ENCODE measurements around the gene SEMA3F. TPM values are rescaled to one million over a fixed set of nuclear protein-coding genes. Genes with fewer than 3 reads are reported as not detected.
"Not testable (repeated sequence)": the region's sequence is repeated elsewhere in the genome, so short reads cannot be mapped to it uniquely, and the experiment has no call there.

SEMA3F gene
- total RNA-seq, 2 donors from 2014 or later = 1.5 TPM; not detected in 1

DNA sequence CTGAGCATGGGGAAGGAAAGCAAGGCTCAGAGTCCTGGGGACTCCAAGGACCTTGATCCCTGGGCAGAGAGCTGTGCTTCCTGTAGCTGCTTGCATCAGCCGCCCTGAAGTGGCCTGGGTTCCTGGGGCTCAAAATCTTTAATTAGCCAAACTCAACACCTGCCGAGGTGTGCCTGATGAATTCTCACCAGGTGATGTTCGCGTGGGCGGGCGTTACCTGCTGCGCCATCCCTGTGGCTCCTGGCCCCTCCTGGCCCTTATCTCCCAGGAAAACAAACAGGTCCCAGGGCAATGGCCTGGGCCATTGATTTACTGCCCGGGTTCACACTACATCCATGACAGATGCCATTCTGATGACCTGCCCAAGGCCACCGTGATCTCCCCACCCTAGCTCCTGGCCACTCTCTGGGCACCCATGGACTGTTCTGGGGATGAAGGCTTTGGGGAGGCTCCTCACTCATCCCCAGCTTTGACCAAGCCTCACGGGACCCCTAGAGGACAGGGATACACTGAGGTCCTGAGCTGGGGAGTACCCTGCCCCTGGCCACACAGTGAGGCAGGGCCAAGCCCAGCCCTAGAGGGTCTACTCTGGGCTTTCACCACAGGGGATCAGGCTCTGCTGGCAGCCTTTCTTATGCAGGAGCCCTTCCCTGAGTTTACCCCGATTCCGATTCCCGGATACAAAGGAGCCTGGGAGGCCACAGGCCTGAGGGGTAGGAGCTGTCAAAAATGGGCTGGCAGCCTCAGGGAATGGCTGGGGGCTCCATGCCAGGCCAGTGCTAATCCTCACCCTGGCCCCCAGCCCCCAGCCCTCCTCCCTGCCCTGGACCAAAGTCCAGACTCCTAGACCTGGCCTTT lies 55.6 kb downstream of the SEMA3F start:
- ATAC-seq (replicated peaks) = no peak
- Mint-ChIP-seq H3K27me3 (peaks cover 4% of the 10 kb centered on the region), H3K4me1 (no peaks in the 10 kb centered on the region), H3K36me3 (ENCODE audit: low read depth) (no peaks in the 10 kb centered on the region), H3K9me3 (no peaks in the 10 kb centered on the region), H3K4me3 (no peak overlapping the region), H3K27ac (no peak overlapping the region)

DNA sequence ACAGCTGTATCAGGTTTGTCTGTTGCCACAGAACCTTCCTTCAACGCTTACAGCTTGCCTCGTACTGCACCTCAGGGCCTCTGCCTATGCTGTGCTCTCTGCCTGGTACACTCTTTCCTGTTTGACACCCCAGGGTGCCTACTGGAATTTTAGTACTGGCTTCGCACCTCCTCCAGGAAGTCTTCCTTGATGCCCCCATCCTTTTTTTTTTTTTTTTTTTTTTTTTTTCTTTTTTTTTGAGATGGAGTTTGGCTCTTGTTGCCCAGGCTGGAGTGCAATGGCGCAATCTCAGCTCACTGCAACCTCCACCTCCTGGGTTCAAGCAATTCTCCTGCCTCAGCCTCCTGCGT lies 56.2 kb downstream of the SEMA3F start:
- not testable (repeated sequence) for H3K27ac Mint-ChIP-seq; ATAC-seq (replicated peaks); H3K4me3 Mint-ChIP-seq; H3K36me3 Mint-ChIP-seq (ENCODE audit: low read depth); H3K9me3 Mint-ChIP-seq; H3K4me1 Mint-ChIP-seq; H3K27me3 Mint-ChIP-seq

DNA sequence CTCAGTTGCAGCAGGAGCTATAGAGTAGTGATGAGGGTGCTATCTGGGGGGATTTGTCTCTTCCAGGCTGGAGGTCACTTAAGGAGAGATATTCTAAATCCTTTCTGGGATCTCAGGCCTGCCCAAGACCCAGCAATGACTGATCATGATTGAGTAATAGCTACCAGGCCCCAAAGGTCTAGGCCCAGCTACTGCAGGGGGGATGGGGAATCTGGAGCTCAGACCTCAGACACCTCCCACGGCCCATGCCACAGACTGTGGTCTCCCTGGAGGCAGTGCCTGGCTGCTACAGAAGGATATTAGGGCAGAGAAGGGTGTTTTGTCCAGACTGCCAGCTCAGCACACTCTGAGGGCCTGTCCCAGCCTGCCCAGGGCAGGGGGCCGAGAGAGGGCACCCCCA lies 56.8 kb downstream of the SEMA3F start:
- ATAC-seq (replicated peaks) = peak; percentile 52
- Mint-ChIP-seq H3K4me3 (no peak overlapping the region), H3K27me3 (peaks cover 4% of the 10 kb centered on the region), H3K4me1 (no peaks in the 10 kb centered on the region), H3K36me3 (ENCODE audit: low read depth) (no peaks in the 10 kb centered on the region), H3K27ac (peak overlapping the region; percentile 22), H3K9me3 (no peaks in the 10 kb centered on the region)

DNA sequence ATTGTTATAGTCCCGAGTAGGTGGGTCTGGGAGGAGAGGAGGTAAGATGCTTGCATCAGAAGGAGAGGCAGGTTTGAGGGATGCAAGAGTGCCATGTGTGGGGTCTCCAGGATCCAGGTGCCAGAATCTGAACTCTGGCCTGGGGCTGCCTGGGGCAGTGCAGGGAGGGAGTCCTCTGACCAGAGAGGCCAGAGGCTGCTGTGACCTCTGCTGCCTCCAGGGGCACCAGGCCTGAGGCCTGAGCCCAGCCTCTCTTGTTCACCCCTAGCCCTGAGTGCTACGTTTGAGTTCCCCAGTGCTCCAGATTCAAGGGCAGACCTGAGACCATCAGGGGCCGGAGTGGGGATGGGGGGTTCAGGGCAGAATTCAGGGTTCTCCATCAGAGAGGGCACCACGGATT lies 57.4 kb downstream of the SEMA3F start:
- Mint-ChIP-seq H3K27ac (no peak overlapping the region), H3K4me1 (no peaks in the 10 kb centered on the region), H3K9me3 (no peaks in the 10 kb centered on the region), H3K36me3 (ENCODE audit: low read depth) (no peaks in the 10 kb centered on the region), H3K27me3 (peaks cover 4% of the 10 kb centered on the region), H3K4me3 (no peak overlapping the region)
- peak; percentile 16 for ATAC-seq (replicated peaks)

GRCh38 chr3:50212971-50213370 lies 57.8 kb downstream of the SEMA3F start:
- H3K4me3 Mint-ChIP-seq = no peak overlapping the region
- no peak for ATAC-seq (replicated peaks)
- H3K36me3 Mint-ChIP-seq (ENCODE audit: low read depth) = no peaks in the 10 kb centered on the region
- peaks cover 4% of the 10 kb centered on the region for H3K27me3 Mint-ChIP-seq
- H3K4me1 Mint-ChIP-seq = no peaks in the 10 kb centered on the region
- no peaks in the 10 kb centered on the region for H3K9me3 Mint-ChIP-seq
- H3K27ac Mint-ChIP-seq = no peak overlapping the region

- ATAC-seq (replicated peaks) = no peak
- H3K9me3 Mint-ChIP-seq = no peaks in the 10 kb centered on the region
- H3K36me3 Mint-ChIP-seq (ENCODE audit: low read depth) = no peaks in the 10 kb centered on the region
- no peak overlapping the region for H3K27ac Mint-ChIP-seq
- no peaks in the 10 kb centered on the region for H3K4me1 Mint-ChIP-seq
- H3K4me3 Mint-ChIP-seq = no peak overlapping the region
- H3K27me3 Mint-ChIP-seq = peaks cover 4% of the 10 kb centered on the region
Observed at GRCh38 chr3:50213373-50213772, 58.2 kb downstream of the SEMA3F start.

DNA sequence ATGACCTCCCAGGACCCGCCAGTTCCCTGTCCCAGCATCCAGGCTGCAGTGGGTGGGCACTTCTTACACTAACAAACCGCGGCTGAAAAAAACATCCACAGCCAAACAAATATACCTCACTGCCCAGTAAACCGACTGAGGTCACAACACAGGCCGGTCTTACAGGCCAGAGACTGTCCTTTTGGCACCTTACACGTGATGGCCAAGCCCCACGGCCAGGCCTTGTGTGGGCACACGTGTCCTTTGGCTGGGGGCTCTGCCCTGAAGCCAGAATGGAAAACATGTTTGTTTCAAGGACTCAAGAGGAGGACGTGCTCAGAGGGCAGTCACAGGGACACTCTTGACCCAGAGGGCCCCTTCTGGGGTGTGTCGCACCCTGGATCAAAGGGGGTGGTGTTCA lies 59.7 kb downstream of the SEMA3F start:
- Mint-ChIP-seq H3K27ac (no peak overlapping the region), H3K4me1 (no peaks in the 10 kb centered on the region), H3K9me3 (no peaks in the 10 kb centered on the region), H3K27me3 (no peaks in the 10 kb centered on the region), H3K36me3 (ENCODE audit: low read depth) (no peaks in the 10 kb centered on the region), H3K4me3 (no peak overlapping the region)
- ATAC-seq (replicated peaks) = no peak

DNA sequence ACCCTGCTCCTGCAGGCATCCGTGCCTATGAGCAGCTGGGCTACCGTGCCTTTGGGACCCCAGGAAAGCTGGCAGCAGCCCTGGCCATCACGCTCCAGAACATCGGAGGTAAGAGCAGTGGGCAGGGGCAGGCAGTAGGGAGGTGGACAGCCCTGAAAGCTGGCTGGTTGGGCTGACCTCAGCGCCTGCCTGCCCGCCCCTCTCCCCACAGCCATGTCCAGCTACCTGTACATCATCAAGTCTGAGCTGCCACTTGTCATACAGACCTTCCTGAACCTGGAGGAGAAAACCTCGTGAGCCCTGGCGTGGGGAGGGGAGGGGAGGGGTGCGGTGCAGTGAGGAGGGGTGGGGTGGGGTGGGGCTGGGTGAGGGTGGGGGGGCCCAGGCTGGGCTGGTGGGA lies 60.4 kb downstream of the SEMA3F start:
- H3K27me3 Mint-ChIP-seq = no peaks in the 10 kb centered on the region
- H3K4me1 Mint-ChIP-seq = no peaks in the 10 kb centered on the region
- no peaks in the 10 kb centered on the region for H3K36me3 Mint-ChIP-seq (ENCODE audit: low read depth)
- H3K4me3 Mint-ChIP-seq = no peak overlapping the region
- no peaks in the 10 kb centered on the region for H3K9me3 Mint-ChIP-seq
- no peak overlapping the region for H3K27ac Mint-ChIP-seq
- ATAC-seq (replicated peaks) = no peak

DNA sequence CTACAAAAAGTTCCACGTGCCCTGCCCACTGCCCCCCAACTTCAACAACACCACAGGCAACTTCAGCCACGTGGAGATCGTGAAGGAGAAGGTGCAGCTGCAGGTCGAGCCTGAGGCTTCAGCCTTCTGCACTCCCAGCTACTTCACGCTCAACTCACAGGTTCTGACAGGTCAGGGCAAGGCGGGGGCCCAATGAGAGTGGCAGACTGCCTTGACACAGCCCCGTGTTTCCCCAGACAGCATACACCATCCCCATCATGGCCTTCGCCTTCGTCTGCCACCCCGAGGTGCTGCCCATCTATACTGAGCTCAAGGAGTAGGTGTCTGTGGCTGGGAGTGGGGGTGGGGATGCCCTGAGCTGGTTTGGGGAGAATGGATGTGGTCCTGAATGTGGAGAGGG lies 62.6 kb downstream of the SEMA3F start:
- ATAC-seq (replicated peaks) = no peak
- H3K27me3 Mint-ChIP-seq = no peaks in the 10 kb centered on the region
- H3K9me3 Mint-ChIP-seq = no peaks in the 10 kb centered on the region
- no peaks in the 10 kb centered on the region for H3K4me1 Mint-ChIP-seq
- H3K27ac Mint-ChIP-seq = no peak overlapping the region
- H3K36me3 Mint-ChIP-seq (ENCODE audit: low read depth) = no peaks in the 10 kb centered on the region
- H3K4me3 Mint-ChIP-seq = no peak overlapping the region

- no peaks in the 10 kb centered on the region for H3K36me3 Mint-ChIP-seq (ENCODE audit: low read depth)
- ATAC-seq (replicated peaks) = no peak
- no peak overlapping the region for H3K27ac Mint-ChIP-seq
- H3K4me1 Mint-ChIP-seq = no peaks in the 10 kb centered on the region
- H3K9me3 Mint-ChIP-seq = no peaks in the 10 kb centered on the region
- H3K27me3 Mint-ChIP-seq = no peaks in the 10 kb centered on the region
- H3K4me3 Mint-ChIP-seq = no peak overlapping the region
Observed at GRCh38 chr3:50218448-50218847, 63.3 kb downstream of the SEMA3F start.

DNA sequence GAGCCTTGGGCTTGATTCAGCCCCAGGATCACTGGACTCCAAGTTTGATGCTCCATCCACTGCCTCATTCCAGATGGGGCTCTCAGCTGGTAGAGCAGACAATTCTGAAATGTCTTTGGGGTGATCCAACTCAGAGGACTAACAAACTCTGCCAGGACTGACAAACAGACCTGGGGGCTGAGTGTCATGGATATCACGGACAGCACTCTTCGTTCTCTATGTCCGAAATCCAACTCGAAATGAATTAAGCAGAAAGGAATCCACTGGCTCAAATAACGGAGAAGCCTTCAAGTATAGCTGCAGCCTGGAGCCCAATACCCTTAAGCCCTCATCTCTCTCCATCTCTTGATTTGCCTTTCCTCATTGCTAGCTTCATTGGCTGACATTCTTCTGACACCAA lies 64.2 kb downstream of the SEMA3F start:
- no peaks in the 10 kb centered on the region for H3K27me3 Mint-ChIP-seq
- no peaks in the 10 kb centered on the region for H3K4me1 Mint-ChIP-seq
- no peak overlapping the region for H3K4me3 Mint-ChIP-seq
- H3K27ac Mint-ChIP-seq = no peak overlapping the region
- ATAC-seq (replicated peaks) = no peak
- H3K36me3 Mint-ChIP-seq (ENCODE audit: low read depth) = no peaks in the 10 kb centered on the region
- no peaks in the 10 kb centered on the region for H3K9me3 Mint-ChIP-seq

DNA sequence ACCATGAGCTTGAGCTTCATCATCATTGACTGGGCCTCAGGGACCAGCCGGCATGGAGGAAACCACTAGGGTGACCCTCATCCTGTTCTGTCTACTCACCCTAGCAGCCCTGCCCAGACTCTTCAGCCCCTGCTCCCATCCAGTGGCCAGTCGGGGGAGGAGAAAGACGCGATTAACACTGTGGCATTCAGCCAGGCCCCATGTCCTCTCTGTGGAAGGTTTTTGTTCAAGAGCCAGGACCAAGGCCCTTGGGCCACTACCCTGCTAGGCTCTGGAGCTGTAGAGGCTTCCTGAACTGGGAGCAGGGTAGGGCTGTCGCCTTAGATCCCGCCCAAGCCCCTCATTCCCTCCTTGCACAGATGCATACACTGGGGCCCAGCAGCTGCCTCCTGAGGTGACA lies 65.0 kb downstream of the SEMA3F start:
- peaks cover 4% of the 10 kb centered on the region for H3K4me1 Mint-ChIP-seq
- H3K27ac Mint-ChIP-seq = no peak overlapping the region
- H3K9me3 Mint-ChIP-seq = no peaks in the 10 kb centered on the region
- ATAC-seq (replicated peaks) = no peak
- H3K4me3 Mint-ChIP-seq = no peak overlapping the region
- H3K27me3 Mint-ChIP-seq = no peaks in the 10 kb centered on the region
- H3K36me3 Mint-ChIP-seq (ENCODE audit: low read depth) = no peaks in the 10 kb centered on the region

DNA sequence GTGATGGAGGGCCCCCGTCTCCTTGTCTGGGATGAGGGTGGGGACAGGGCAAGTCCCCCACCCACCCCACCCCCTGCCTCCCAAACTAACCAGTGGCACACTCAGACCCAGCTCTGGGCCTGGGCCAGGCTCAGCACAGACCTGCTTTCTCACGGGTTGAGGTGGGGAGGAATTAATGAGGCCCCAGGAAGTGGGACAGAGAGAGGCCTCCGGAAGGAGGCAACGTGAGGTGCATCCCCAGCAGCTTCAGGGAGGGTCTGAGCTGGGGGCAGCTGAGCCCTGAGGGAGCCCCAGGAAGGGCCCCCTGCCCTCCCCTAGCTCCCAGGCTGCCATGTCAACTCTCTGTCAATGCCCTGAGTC lies 65.9 kb downstream of the SEMA3F start:
- Mint-ChIP-seq H3K4me3 (no peak overlapping the region), H3K36me3 (ENCODE audit: low read depth) (no peaks in the 10 kb centered on the region), H3K27ac (peak overlapping the region; percentile 65), H3K9me3 (no peaks in the 10 kb centered on the region), H3K4me1 (peaks cover 6% of the 10 kb centered on the region), H3K27me3 (no peaks in the 10 kb centered on the region)
- peak; percentile 30 for ATAC-seq (replicated peaks)

DNA sequence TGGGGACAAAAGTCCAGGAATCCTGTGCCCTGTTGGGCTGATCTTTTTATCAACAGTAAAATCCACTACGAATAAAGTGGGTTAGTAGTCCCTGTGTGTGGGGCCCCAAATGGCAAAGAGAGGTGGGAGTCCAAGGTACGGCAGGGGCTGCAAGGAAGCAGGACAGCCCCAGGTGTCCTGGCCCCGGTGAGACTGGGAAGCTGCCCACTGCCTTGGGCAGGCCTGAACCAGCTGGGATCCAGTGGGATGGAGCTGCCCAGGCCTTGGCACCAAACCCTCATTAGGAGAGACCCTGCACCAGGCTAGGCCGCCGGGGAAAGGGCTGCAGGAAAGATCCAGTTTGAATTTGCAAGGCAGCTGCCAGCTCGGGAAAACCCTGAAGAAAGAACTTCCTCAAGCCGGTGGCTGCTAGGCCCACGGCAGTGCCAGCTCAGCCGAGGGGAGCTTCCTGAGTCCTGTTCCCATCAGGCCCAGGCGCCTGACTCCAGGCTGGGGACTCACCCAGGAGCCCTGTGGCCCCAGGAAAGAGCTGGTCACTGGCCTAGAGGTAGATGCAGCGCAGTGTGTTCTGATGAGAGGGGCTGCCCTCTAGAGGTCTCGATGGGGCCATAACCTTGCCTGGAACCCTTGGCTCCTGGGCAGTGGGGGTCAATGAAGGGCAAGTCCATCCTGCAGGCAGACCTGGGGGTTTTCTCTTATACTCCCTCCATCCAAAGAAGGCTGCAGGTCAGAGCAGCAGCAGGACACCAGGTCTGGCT lies 66.5 kb downstream of the SEMA3F start:
- no peaks in the 10 kb centered on the region for H3K27me3 Mint-ChIP-seq
- no peak overlapping the region for H3K4me3 Mint-ChIP-seq
- peak overlapping the region; percentile 65 for H3K27ac Mint-ChIP-seq
- no peaks in the 10 kb centered on the region for H3K36me3 Mint-ChIP-seq (ENCODE audit: low read depth)
- H3K4me1 Mint-ChIP-seq = peaks cover 8% of the 10 kb centered on the region
- no peak for ATAC-seq (replicated peaks)
- H3K9me3 Mint-ChIP-seq = no peaks in the 10 kb centered on the region

DNA sequence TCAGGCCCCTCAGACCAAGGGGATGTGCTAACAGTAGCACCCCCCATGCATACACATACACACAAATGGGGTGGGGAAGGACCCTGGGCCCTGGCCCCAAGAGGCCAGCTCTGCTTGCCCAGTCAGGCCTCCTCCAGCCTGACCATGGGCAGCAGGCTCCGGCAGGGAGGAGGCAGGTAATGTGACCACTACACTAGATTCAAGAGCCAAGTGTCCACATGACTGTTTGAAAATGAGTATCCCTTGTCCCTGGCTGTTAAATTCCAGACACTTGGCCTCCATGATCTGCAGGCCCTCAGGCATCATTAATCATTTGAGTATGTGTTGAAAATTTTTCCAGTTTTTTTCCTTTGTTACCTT lies 67.0 kb downstream of the SEMA3F start:
- H3K36me3 Mint-ChIP-seq (ENCODE audit: low read depth) = no peaks in the 10 kb centered on the region
- no peaks in the 10 kb centered on the region for H3K9me3 Mint-ChIP-seq
- H3K27ac Mint-ChIP-seq = no peak overlapping the region
- H3K4me1 Mint-ChIP-seq = peaks cover 8% of the 10 kb centered on the region
- no peak for ATAC-seq (replicated peaks)
- H3K4me3 Mint-ChIP-seq = no peak overlapping the region
- no peaks in the 10 kb centered on the region for H3K27me3 Mint-ChIP-seq
